Omental fat pad (tissue), 4 donors: ENCODE measurements around the gene MSMB. TPM values are rescaled to one million over a fixed set of nuclear protein-coding genes. Genes with fewer than 3 reads are reported as not detected.
"Not testable (repeated sequence)": the region's sequence is repeated elsewhere in the genome, so short reads cannot be mapped to it uniquely, and the experiment has no call there.

Source experiments
- ATAC-seq: fragments of 150-250 bp; one replicate; pipeline ENCODE4 v1.9.1; 2016; ENCODE audit warnings: mild to moderate bottlenecking, moderate library complexity; ENCODE audit not compliant: low FRiP score
- DNase-seq: peaks from one replicate; pipeline ENCODE4 v3.0.0-alpha.2; 2019; ENCODE audit warnings: low spot score
- total RNA-seq, 4 donors: library from RNA; depleted of rRNA; stranded (reverse); fragments of >200 nt; gene quantifications; one replicate each; pipeline ENCODE4 v1.1.0, GENCODE V29; 2016
- TF ChIP-seq, protein P1 (sequence below), 3 donors: fragments of 450-650 bp; IDR thresholded peaks; one replicate each; pipeline ENCODE4 v1.5.1; 2016 to 2017; ENCODE audit warnings: antibody characterized with exemption in 3 of 3, mild to moderate bottlenecking in 3 of 3, moderate library complexity in 2 of 3

Gene MSMB
- total RNA-seq, 4 donors from 2014 or later, result not detected

DNA sequence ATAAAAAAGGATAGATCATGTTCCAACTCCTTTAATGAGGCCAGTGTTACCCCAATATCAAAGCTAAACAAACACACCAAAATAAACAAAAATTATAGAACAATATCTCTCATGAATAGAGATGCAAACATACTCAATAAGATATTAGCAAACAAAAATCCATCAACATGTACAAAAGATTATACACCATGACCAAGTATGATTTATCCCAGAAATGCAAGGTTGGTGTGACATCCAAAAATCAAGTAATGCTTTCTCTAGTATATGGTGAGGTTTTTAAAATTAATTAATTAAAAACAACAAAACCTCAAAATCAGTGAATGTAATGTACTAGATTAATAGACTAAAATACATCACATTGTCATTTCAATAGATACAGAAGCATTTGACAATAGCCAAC is 11.0 kb upstream of the MSMB start:
- TF ChIP-seq, protein P1, sequence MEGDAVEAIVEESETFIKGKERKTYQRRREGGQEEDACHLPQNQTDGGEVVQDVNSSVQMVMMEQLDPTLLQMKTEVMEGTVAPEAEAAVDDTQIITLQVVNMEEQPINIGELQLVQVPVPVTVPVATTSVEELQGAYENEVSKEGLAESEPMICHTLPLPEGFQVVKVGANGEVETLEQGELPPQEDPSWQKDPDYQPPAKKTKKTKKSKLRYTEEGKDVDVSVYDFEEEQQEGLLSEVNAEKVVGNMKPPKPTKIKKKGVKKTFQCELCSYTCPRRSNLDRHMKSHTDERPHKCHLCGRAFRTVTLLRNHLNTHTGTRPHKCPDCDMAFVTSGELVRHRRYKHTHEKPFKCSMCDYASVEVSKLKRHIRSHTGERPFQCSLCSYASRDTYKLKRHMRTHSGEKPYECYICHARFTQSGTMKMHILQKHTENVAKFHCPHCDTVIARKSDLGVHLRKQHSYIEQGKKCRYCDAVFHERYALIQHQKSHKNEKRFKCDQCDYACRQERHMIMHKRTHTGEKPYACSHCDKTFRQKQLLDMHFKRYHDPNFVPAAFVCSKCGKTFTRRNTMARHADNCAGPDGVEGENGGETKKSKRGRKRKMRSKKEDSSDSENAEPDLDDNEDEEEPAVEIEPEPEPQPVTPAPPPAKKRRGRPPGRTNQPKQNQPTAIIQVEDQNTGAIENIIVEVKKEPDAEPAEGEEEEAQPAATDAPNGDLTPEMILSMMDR (IDR thresholded peaks at IDR 0.05), result no peak
- ATAC-seq (no peak), DNase-seq (no peak)

DNA sequence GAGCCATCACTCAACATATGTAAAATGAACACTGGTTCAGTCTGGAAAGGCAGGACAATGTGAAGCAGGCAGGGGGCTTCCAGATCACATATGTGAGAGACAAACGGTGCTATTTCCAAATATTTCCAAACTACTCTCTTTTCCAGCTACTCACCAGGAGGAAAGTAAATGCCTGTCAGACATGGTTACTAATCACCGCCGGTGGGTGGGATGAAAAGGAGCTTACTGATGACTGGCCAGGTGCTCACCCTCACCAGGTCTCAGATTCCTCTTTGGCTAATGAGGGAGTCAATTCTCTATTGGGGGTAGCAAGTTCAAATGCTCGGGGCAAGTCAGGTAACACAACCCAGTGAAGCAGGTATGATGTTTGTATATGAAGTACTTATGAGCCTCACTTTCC is 9.7 kb upstream of the MSMB start:
- ATAC-seq (no peak), DNase-seq (no peak)
- TF ChIP-seq, protein P1 (IDR thresholded peaks at IDR 0.05), result no peak

DNA sequence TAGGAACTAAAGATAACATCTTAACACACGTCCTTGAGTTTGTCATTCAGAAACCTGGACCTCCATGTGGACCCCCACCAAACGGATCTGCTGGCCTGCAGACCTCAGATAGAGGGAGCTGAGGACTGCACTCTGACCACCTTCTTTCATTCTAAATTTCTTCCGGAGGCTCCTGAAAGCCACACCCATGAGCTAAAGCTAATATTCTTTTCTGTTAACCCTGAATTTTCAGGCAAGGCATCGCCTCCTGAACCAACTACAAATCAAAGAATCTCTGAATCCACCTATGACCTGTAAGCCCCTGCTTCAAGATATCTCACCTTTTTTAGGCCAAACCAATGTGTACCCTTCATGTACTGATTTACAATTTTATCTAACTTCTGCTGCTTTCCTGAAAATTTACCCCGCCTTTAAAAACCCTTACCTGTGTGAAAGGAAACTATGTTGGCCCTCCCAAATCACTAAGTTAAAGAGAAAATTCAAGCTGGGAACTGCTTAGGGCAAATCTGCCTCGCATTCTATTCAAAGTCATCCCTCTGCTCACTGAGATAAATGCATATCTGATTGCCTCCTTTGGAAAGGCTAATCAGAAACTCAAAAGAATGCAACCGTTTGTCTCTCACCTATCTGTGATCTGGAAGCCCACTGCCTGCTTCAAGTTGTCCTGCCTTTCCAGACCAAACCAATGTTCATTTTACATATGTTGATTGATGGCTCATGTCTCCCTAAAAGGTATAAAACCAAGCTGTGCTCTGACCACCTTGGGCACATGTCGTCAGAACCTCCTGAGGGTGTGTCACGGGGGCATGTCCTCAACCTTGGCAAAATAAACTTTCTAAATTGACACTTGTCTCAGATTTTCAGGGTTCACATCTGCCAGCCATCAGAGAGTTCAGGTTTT is 7.7 kb upstream of the MSMB start:
- ATAC-seq (no peak), DNase-seq (no peak)
- TF ChIP-seq, protein P1 (IDR thresholded peaks at IDR 0.05), result no peak

DNA sequence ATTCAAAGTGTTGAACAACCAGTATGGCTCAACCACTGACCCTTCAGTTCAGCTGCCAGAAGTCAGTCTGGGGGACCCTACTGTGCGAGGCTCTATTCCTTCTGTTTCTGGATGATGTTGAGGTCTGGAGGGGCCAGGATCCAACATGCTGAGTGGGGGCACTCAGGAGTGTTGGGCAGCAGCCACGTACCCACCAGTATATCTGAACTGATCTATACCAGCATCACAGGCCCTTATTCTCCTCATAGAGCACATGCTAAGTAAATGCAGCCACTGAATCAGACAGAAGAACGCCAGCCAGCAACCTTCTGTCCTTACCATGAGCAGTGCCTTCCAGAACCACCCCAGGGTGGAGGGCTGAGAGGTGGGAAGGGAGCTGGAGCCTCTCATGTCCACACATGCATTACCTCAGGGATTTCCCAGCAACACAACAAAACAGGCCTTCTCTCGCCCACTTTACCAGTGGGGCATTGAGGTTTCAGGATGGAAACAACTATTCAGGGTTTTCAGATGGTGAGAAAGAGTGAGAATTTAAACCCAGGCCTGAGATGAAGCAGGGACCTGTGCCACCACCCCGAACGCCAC is 6.8 kb upstream of the MSMB start:
- ATAC-seq, result no peak
- no peak for DNase-seq
- TF ChIP-seq, protein P1 (IDR thresholded peaks at IDR 0.05), result no peak

DNA sequence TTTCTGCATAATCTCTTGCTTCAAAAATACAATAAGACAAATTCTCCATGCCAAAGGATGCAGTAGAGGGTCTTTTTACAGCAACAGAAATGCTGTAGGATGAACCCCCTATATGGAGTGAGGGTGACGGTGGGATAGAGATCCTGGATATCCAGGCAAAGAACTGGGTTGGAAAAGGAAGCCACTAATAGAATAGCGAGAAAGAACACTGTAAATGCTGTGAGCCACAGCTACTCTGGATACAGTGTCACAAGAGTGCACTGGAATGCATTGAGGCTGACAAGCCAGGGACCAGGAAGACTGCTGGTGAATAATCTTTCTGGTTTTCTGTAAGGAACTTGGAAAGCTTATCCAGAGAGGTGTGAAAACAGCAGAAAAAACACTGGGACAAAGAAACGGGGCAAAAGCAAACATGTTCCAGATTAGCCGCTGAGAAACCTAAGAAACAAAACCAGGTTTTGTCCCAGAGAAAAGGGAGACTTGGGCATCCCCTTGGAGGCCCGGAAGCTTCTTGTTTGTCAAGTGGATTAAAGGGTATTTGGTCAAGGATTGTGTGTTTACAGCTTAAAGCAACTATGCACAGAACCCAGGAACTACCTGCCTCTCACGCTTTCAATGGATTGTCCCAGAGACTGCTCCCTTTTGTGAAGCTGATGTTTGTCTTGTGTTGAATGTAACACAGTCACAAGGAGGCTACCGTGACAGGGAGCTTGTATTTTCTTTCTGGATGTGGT is 6.2 kb upstream of the MSMB start:
- ATAC-seq (no peak), DNase-seq (no peak)
- TF ChIP-seq, protein P1 (IDR thresholded peaks at IDR 0.05), result no peak

DNA sequence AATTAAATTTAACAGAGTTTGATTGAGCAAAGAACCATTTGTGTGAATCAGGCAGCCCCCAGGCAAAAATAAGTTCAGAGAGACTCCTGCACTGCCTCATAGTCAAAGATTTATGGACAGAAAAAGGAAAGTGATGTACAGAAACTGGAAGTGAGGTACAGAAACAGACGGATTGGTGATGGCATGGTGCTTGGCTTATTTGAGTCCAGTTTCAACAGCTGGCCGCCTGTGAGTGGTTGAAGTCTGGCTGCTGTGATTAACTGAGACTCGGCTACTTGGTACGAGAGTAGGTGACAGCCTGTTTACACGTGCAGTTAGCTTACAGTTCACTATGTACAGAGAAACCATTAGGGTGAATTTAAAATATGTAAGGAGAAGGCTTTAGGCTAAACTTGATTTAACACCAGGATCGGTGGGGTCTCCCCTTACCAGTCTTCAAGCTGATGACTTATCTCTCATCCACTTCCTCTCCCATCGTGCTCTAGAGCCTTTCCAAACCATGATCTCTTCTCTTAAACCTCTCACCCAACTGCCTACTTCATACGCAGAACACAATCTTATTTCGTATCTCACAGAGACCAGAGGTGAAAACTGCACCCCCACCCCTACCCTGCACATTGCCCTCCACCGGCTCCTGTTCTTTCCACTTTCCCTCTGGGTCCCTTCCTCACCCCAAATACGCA is 5.0 kb upstream of the MSMB start:
- DNase-seq, result no peak
- no peak for ATAC-seq
- TF ChIP-seq, protein P1 (IDR thresholded peaks at IDR 0.05), result no peak

DNA sequence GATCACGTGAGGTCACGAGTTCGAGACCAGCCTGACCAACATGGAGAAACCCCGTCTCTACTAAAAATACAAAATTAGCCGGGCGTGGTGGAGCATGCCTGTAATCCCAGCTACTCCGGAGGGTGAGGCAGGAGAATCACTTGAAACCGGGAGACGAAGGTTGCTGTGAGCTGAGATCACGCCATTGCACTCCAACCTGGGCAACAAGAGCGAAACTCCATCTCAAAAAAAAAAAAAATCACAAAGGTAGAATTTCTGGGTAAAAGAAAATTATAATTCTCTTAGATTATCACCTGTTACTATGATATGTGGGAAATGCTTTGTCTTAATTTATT is 3.4 kb upstream of the MSMB start:
- ATAC-seq, result not testable (repeated sequence)

More for the DNA sequence above, 3.4 kb upstream of the MSMB start:
- DNase-seq, result not testable (repeated sequence)
